Measurements from ENCODE around the gene SKOR1.

Gene SKOR1

GRCh38 chr15:67824976-67825880 lies at the start of gene SKOR1:
Gene SKOR1, plus strand, starts transcription at chr15:67825509. Its CDS starts 94 bp downstream, at chr15:67825603.
- DNase-seq: no peak

GRCh38 chr15:67775998-67776397 lies 49.3 kb upstream of the SKOR1 start:
- no peak for DNase-seq

- DNase-seq: no peak
Observed at GRCh38 chr15:67776600-67776999, 48.7 kb upstream of the SKOR1 start.

GRCh38 chr15:67777071-67777470 lies 48.2 kb upstream of the SKOR1 start:
- DNase-seq: no peak

- DNase-seq: no peak
Observed at GRCh38 chr15:67777773-67778172, 47.5 kb upstream of the SKOR1 start.

GRCh38 chr15:67778968-67779548 lies 46.3 kb upstream of the SKOR1 start:
- DNase-seq: no peak

- DNase-seq: no peak
Observed at GRCh38 chr15:67779549-67780111, 45.7 kb upstream of the SKOR1 start.

GRCh38 chr15:67781061-67781460 lies 44.2 kb upstream of the SKOR1 start:
- no peak for DNase-seq

- no peak for DNase-seq
Observed at GRCh38 chr15:67781907-67782690, 43.2 kb upstream of the SKOR1 start.

GRCh38 chr15:67782691-67782991 lies 42.7 kb upstream of the SKOR1 start:
- DNase-seq: no peak

GRCh38 chr15:67783303-67783702 lies 42.0 kb upstream of the SKOR1 start:
- DNase-seq: no peak

- peak; percentile 44 for DNase-seq
Observed at GRCh38 chr15:67784090-67784781, 41.1 kb upstream of the SKOR1 start.

GRCh38 chr15:67784856-67785430 lies 40.4 kb upstream of the SKOR1 start:
- DNase-seq: no peak

- no peak for DNase-seq
Observed at GRCh38 chr15:67785431-67785830, 39.9 kb upstream of the SKOR1 start.

GRCh38 chr15:67786646-67787045 lies 38.7 kb upstream of the SKOR1 start:
- no peak for DNase-seq

GRCh38 chr15:67788986-67789385 lies 36.3 kb upstream of the SKOR1 start:
- no peak for DNase-seq

- DNase-seq: no peak
Observed at GRCh38 chr15:67790610-67791319, 34.5 kb upstream of the SKOR1 start.

GRCh38 chr15:67792250-67792942 lies 32.9 kb upstream of the SKOR1 start:
- DNase-seq: no peak

- no peak for DNase-seq
Observed at GRCh38 chr15:67794832-67795574, 30.3 kb upstream of the SKOR1 start.
